HepG2 (cell line): ENCODE results near the gene NAE1. TPM values are rescaled to one million over a fixed set of nuclear protein-coding genes. Genes with fewer than 3 reads are reported as not detected.
"Not testable (repeated sequence)": the region's sequence is repeated elsewhere in the genome, so short reads cannot be mapped to it uniquely, and the experiment has no call there.

Source experiments
- ATAC-seq: fragments of 200-7000 bp; cut with Tn5 transposase; 3 replicates; pipeline ENCODE4 v1.9.1; 2020; ENCODE audit warnings: mild to moderate bottlenecking, moderate library complexity
- BruUV-seq: library from RNA; stranded (reverse); fragments of 400-500 nt; replicated peaks from 2 replicates; lab custom pipeline; 2021; lab: Mats Ljungman, UMichigan
- CTCF ChIA-PET: fragments of 300-600 bp; formaldehyde crosslinking; extraction: SDS; loops from one replicate; lab custom pipeline; 2021; ENCODE audit warnings: low total read pairs, inconsistent platforms, low intra/inter-chr PET ratio; lab: Yijun Ruan, JAX
- POLR2A ChIA-PET: fragments of 350-600 bp; sonication (Branson Sonifier 250); formaldehyde crosslinking; loops from one replicate; lab custom pipeline; 2020; ENCODE audit warnings: antibody characterized with exemption, inconsistent platforms; lab: Yijun Ruan, JAX
- DNase-seq: peaks from one replicate; pipeline ENCODE4 v3.0.0-alpha.2; 2015; ENCODE audit warnings: low spot score
- FAIRE-seq: peaks from 3 replicates; lab custom pipeline; 2011; peaks lifted over from hg19 to GRCh38; lab: Jason Lieb, UNC
- H2AFZ ChIP-seq: one replicate; pipeline ENCODE4 v1.6.1; 2011; ENCODE audit warnings: low read length, inconsistent platforms
- H3K27ac ChIP-seq: fragments of 300-600 bp; 3 replicates; pipeline ENCODE4 v1.8.0; 2011; ENCODE audit warnings: mixed run types, mild to moderate bottlenecking, mixed read lengths, low read length, inconsistent platforms; ENCODE audit not compliant: insufficient read depth; ENCODE audit errors: extremely low read length
- H3K27me3 ChIP-seq, 2 experiments: fragments of 200-600 bp in 1 of 2; 2 replicates in 1 of 2; 3 replicates in 1 of 2; pipeline versions ENCODE4 v1.6.0 to v1.8.0; 2011; ENCODE audit warnings: low read length in 2 of 2, mild to moderate bottlenecking in 2 of 2, moderate library complexity in 2 of 2, inconsistent platforms in 1 of 2; ENCODE audit not compliant: insufficient read depth in 2 of 2, control insufficient read depth in 1 of 2
- H3K36me3 ChIP-seq, 2 experiments: fragments of 200-600 bp in 1 of 2; replicated peaks in 1 of 2; 2 replicates in 1 of 2; 3 replicates in 1 of 2; pipeline versions ENCODE4 v1.5.1 to v1.8.0; 2011; ENCODE audit warnings: low read length in 2 of 2, inconsistent platforms in 1 of 2; ENCODE audit not compliant: insufficient read depth in 2 of 2, control insufficient read depth in 1 of 2
- H3K4me1 ChIP-seq: 2 replicates; pipeline ENCODE4 v1.5.1; 2012; ENCODE audit warnings: low read length, inconsistent platforms; ENCODE audit not compliant: insufficient read depth
- H3K4me2 ChIP-seq: 2 replicates; pipeline ENCODE4 v1.6.0; 2011; ENCODE audit warnings: low read depth, low read length, inconsistent platforms
- H3K4me3 ChIP-seq, 3 experiments: fragments of 200-600 bp in 1 of 3; sonication (generic), shearing (Covaris generic) in 1 of 3; replicated peaks in 1 of 3; 2 replicates each; pipeline ENCODE4 v1.5.1; 2011 to 2016; ENCODE audit warnings: low read length in 3 of 3, inconsistent platforms in 2 of 3, low read depth in 2 of 3, mild to moderate bottlenecking in 2 of 3, control low read depth in 1 of 3, mixed read lengths in 1 of 3; ENCODE audit not compliant: insufficient read depth in 1 of 3
- H3K79me2 ChIP-seq: one replicate; pipeline ENCODE4 v1.6.1; 2011; ENCODE audit warnings: low read length, inconsistent platforms; ENCODE audit not compliant: insufficient read depth
- H3K9ac ChIP-seq: 2 replicates; pipeline ENCODE4 v1.6.0; 2011; ENCODE audit warnings: mild to moderate bottlenecking, low read depth, low read length, inconsistent platforms; ENCODE audit not compliant: insufficient read depth
- H3K9me3 ChIP-seq: 2 replicates; pipeline ENCODE4 v1.5.1; 2012; ENCODE audit warnings: mild to moderate bottlenecking, low read length
- H4K20me1 ChIP-seq: 2 replicates; pipeline ENCODE4 v1.6.0; 2011; ENCODE audit warnings: inconsistent platforms, mild to moderate bottlenecking, low read length, moderate library complexity; ENCODE audit not compliant: insufficient read depth
- DMAP1 ChIP-seq: IDR thresholded peaks from 2 replicates; pipeline ENCODE4 v1.6.1; 2016
- FOXM1 ChIP-seq: sonication (generic); formaldehyde crosslinking; IDR thresholded peaks from 2 replicates; pipeline ENCODE4 v1.5.0; 2020; ENCODE audit warnings: missing genetic modification reagents
- SMAD3 ChIP-seq: sonication (generic); formaldehyde crosslinking; IDR thresholded peaks from 2 replicates; pipeline ENCODE4 v1.4.0; 2020; ENCODE audit warnings: missing genetic modification reagents
- ZBTB14 ChIP-seq: sonication (generic); formaldehyde crosslinking; IDR thresholded peaks from 2 replicates; pipeline ENCODE4 v1.4.0; 2020; ENCODE audit warnings: missing genetic modification reagents
- ZNF121 ChIP-seq: sonication (generic); formaldehyde crosslinking; IDR thresholded peaks from 2 replicates; pipeline ENCODE4 v1.5.0; 2020; ENCODE audit warnings: mild to moderate bottlenecking, missing genetic modification reagents
- ZNF770 ChIP-seq: sonication (generic); formaldehyde crosslinking; IDR thresholded peaks from 2 replicates; pipeline ENCODE4 v1.5.0; 2020; ENCODE audit warnings: mild to moderate bottlenecking, missing genetic modification reagents
- WGBS: methylation state at CpG from one replicate; pipeline ENCODE4 v1.1.6; 2017; ENCODE audit warnings: low lambda C conversion rate; 5-methylcytosine and 5-hydroxymethylcytosine counted together
- in situ Hi-C: cut with HindIII; loops from 2 replicates; pipeline ENCODE4 v1.10.0; 2017; ENCODE audit warnings: low pct_unique_long_range_greater_than_20kb; ENCODE audit not compliant: extremely low pct_ligation_motif_present
- intact Hi-C: fragments of 100-400 bp; cut with micrococcal nuclease; formaldehyde crosslinking; loops from one replicate; pipeline ENCODE4 v1.10.0; 2022; ENCODE audit not compliant: unreplicated experiment
- polyA plus RNA-seq, 8 experiments: library from polyadenylated mRNA; depleted of rRNA in 3 of 8; stranded (reverse) in 7 of 8; unstranded in 1 of 8; fragments of >200 nt; fragmentation: Illumina TruSeq in 4 of 8; extraction: Trizol in 4 of 8; gene quantifications; 2 replicates each; pipeline versions ENCODE4 v1.2.1 to v1.2.3, GENCODE V29; 2011 to 2016; ENCODE audit warnings: low read depth in 4 of 8, missing spikeins in 1 of 8, mixed read lengths in 1 of 8; ENCODE audit not compliant: insufficient read depth in 1 of 8
- total RNA-seq, 5 experiments: library from RNA; depleted of rRNA; stranded (reverse); fragments of >200 nt; fragmentation: Illumina TruSeq; extraction: Trizol; gene quantifications; 2 replicates each; pipeline ENCODE4 v1.2.3, GENCODE V29; 2016; ENCODE audit warnings: low read depth in 1 of 5

Gene NAE1
- total and polyA plus RNA-seq, 2 of the 13 experiments (the other 11 are each of a cell fraction or from before 2014, with no cell fraction given) = 95.7 to 206 TPM

GRCh38 chr16:66871840-66872239 lies 41.1 kb upstream of the NAE1 start:
- no peak for TF ChIP-seq ZBTB14 (CRISPR knock-in tag)
- TF ChIP-seq DMAP1 = no peak
- no peak for TF ChIP-seq SMAD3 (CRISPR knock-in tag)
- no peak for TF ChIP-seq FOXM1
- in situ Hi-C loops (loop anchor here (25.0 kb wide), 1 partner anchor 460 kb away; no protein-coding TSS in a partner anchor), intact Hi-C loops (loop anchor here (5.0 kb wide), 1 partner anchor 210 kb away; no protein-coding TSS in a partner anchor)
- CTCF ChIA-PET = no interaction called here
- H3K9me3 ChIP-seq = no peaks in the 10 kb centered on the region
- H3K9ac ChIP-seq = no peak overlapping the region
- H4K20me1 ChIP-seq = no peaks in the 10 kb centered on the region
- FAIRE-seq (no peak), DNase-seq (no peak), ATAC-seq (no peak)
- H3K4me2 ChIP-seq = no peak overlapping the region
- no peak overlapping the region for H3K4me3 ChIP-seq
- no peak overlapping the region for H3K27ac ChIP-seq
- H3K79me2 ChIP-seq = no peaks in the 10 kb centered on the region
- POLR2A ChIA-PET = interaction anchor here (1.7 kb wide), 1 partner anchor 41 kb away, joined by 13 read pairs; the partner anchor contains the start of gene NAE1
- 34% methylated on average over 2 of the region's 3 CpGs for WGBS
- peaks cover 30% of the 10 kb centered on the region for H3K4me1 ChIP-seq
- no peak overlapping the region for H2AFZ ChIP-seq
- BruUV-seq = no TSS peak
- peaks cover 0 to 8% of the 10 kb centered on the region in 2 experiments; a peak in 2 of 5 replicates for H3K27me3 ChIP-seq
- no peaks in the 10 kb centered on the region for H3K36me3 ChIP-seq

GRCh38 chr16:66871363-66871762 lies 40.6 kb upstream of the NAE1 start:
- in situ Hi-C loops = loop anchor here (25.0 kb wide), 1 partner anchor 459 kb away; no protein-coding TSS in a partner anchor
- WGBS = 29% methylated on average over 2 of the region's 2 CpGs
- H3K9me3 ChIP-seq, ATAC-seq, H3K9ac ChIP-seq, H3K79me2 ChIP-seq: not testable (repeated sequence)
- intact Hi-C loops = loop anchor here (5.0 kb wide), 1 partner anchor 209 kb away; no protein-coding TSS in a partner anchor
- peak; percentile 75 for TF ChIP-seq ZNF770
- TF ChIP-seq ZNF121 (CRISPR knock-in tag) = peak; percentile 82
- TF ChIP-seq, all 625 proteins: peak for 2; not testable (repeated sequence) for 623
- H3K4me2 ChIP-seq, H3K4me3 ChIP-seq, DNase-seq, H3K36me3 ChIP-seq, H4K20me1 ChIP-seq, CTCF ChIA-PET, FAIRE-seq, H2AFZ ChIP-seq, POLR2A ChIA-PET, BruUV-seq, H3K27ac ChIP-seq, H3K27me3 ChIP-seq: not testable (repeated sequence)
- peaks cover 30% of the 10 kb centered on the region for H3K4me1 ChIP-seq
